ENCODE results near the gene CCDC8.

- TF ChIP-seq YY1 (IDR thresholded peaks at IDR 0.05; ENCODE audit: low read depth) (no peak), ZBTB33 (IDR thresholded peaks at IDR 0.05; ENCODE audit: borderline replicate concordance, low read depth) (no peak), ELF1 (IDR thresholded peaks at IDR 0.05) (no peak), RAD21 (IDR thresholded peaks at IDR 0.05; ENCODE audit: low read length) (no peak), RXRA (IDR thresholded peaks at IDR 0.05; ENCODE audit: borderline replicate concordance, low read depth) (no peak)
Measured at GRCh38 chr19:46450737-46451136, 37.4 kb upstream of the CCDC8 start.

All from SK-N-SH (cell line).